Ishikawa (cell line): ENCODE measurements around the gene SHD.

Source experiments
- CEBPB ChIP-seq: IDR thresholded peaks from 2 replicates; pipeline ENCODE4 v1.6.1; 2012
- CREB1 ChIP-seq: IDR thresholded peaks from 2 replicates; pipeline ENCODE4 v1.6.1; 2012; ENCODE audit warnings: low read depth
- EGR1 ChIP-seq: IDR thresholded peaks from 2 replicates; pipeline ENCODE4 v1.6.1; 2012
- EP300 ChIP-seq: IDR thresholded peaks from 2 replicates; pipeline ENCODE4 v1.6.1; 2012; ENCODE audit warnings: borderline replicate concordance
- FOXM1 ChIP-seq: IDR thresholded peaks from 2 replicates; pipeline ENCODE4 v1.6.1; 2012; ENCODE audit warnings: low read depth, borderline replicate concordance
- MAX ChIP-seq: IDR thresholded peaks from 2 replicates; pipeline ENCODE4 v1.6.1; 2012
- NFIC ChIP-seq: IDR thresholded peaks from 2 replicates; pipeline ENCODE4 v1.6.1; 2012
- RAD21 ChIP-seq: IDR thresholded peaks from 2 replicates; pipeline ENCODE4 v1.6.1; 2012; ENCODE audit warnings: low read depth
- REST ChIP-seq: IDR thresholded peaks from 2 replicates; pipeline ENCODE4 v1.6.1; 2012; ENCODE audit warnings: low read depth, mild to moderate bottlenecking
- TAF1 ChIP-seq: IDR thresholded peaks from 2 replicates; pipeline ENCODE4 v1.6.1; 2012; ENCODE audit warnings: low read depth, mild to moderate bottlenecking
- TCF12 ChIP-seq: IDR thresholded peaks from 2 replicates; pipeline ENCODE4 v1.6.1; 2012; ENCODE audit warnings: low read depth
- TEAD4 ChIP-seq: IDR thresholded peaks from 2 replicates; pipeline ENCODE4 v1.6.1; 2012
- USF1 ChIP-seq: IDR thresholded peaks from 2 replicates; pipeline ENCODE4 v1.6.1; 2012
- YY1 ChIP-seq: IDR thresholded peaks from 2 replicates; pipeline ENCODE4 v1.6.1; 2012; ENCODE audit warnings: low read depth
- ZBTB7A ChIP-seq: IDR thresholded peaks from 2 replicates; pipeline ENCODE4 v1.6.1; 2012; ENCODE audit warnings: low read depth

Gene SHD

GRCh38 chr19:4319067-4319718 is 40.1 kb downstream of the SHD start:
- TF ChIP-seq REST (no peak), MAX (no peak), EGR1 (no peak)

GRCh38 chr19:4320419-4320818 is 41.4 kb downstream of the SHD start:
- TF ChIP-seq RAD21 (no peak), ZBTB7A (no peak), CREB1 (no peak), EGR1 (no peak), EP300 (no peak), TAF1 (no peak), USF1 (no peak), YY1 (no peak), NFIC (no peak), FOXM1 (no peak), REST (no peak), TEAD4 (no peak), CEBPB (no peak), MAX (no peak), TCF12 (no peak)

GRCh38 chr19:4322942-4323665 is 44.0 kb downstream of the SHD start:
- TF ChIP-seq TAF1 (no peak), NFIC (no peak), CREB1 (no peak), USF1 (no peak), TCF12 (no peak), ZBTB7A (no peak), FOXM1 (no peak), CEBPB (no peak), RAD21 (no peak), TEAD4 (no peak), YY1 (no peak), MAX (no peak), EGR1 (no peak), REST (no peak)

- TF ChIP-seq NFIC (no peak), CREB1 (no peak), USF1 (no peak), TAF1 (no peak), FOXM1 (no peak), ZBTB7A (no peak), RAD21 (no peak), MAX (no peak), TEAD4 (no peak), EP300 (no peak), YY1 (no peak), CEBPB (no peak)
Observed at GRCh38 chr19:4323692-4324091, 44.6 kb downstream of the SHD start.
